Breast epithelium (tissue), 3 donors: ENCODE measurements around the gene SLC7A7.

Experiments used
- CTCF ChIP-seq, 3 donors: fragments of 450-650 bp; IDR thresholded peaks; one replicate each; pipeline ENCODE4 v1.5.1; 2016 to 2017; ENCODE audit warnings: antibody characterized with exemption in 3 of 3, mild to moderate bottlenecking in 3 of 3, moderate library complexity in 3 of 3
- POLR2AphosphoS5 ChIP-seq, 3 donors: sonication (generic); formaldehyde crosslinking; IDR thresholded peaks; one replicate each; pipeline ENCODE4 v1.6.1; 2017; ENCODE audit warnings: antibody characterized with exemption in 3 of 3

- TF ChIP-seq POLR2AphosphoS5 (IDR thresholded peaks at IDR 0.05) (no peak), CTCF (IDR thresholded peaks at IDR 0.05) (no peak)
Observed at GRCh38 chr14:22740020-22740419, 75.2 kb downstream of the SLC7A7 start.
